Stimulated activated CD8-positive, alpha-beta memory T cell treated with anti-CD3 and anti-CD28 coated beads, Interleukin-4, amount 100 ng/mL, for 24 hours (primary cell): Measurements from ENCODE around the gene OSBPL8.
"Not testable (repeated sequence)": the region's sequence is repeated elsewhere in the genome, so short reads cannot be mapped to it uniquely, and the experiment has no call there.

Experiments used
- DNase-seq: peaks from one replicate; pipeline ENCODE4 v3.0.0-alpha.2; 2020; ENCODE audit warnings: low read depth

Gene OSBPL8

GRCh38 chr12:76529226-76529918 is 30.2 kb downstream of the OSBPL8 start:
- DNase-seq: no peak

- no peak for DNase-seq
These were observed 36.2 kb downstream of the OSBPL8 start for GRCh38 chr12:76523408-76523807.

- no peak for DNase-seq
These were observed 39.2 kb downstream of the OSBPL8 start for GRCh38 chr12:76520348-76520747.

GRCh38 chr12:76519538-76519937 is 40.0 kb downstream of the OSBPL8 start:
- no peak for DNase-seq

- no peak for DNase-seq
These were observed 40.9 kb downstream of the OSBPL8 start for GRCh38 chr12:76518699-76519098.

GRCh38 chr12:76515271-76515670 is 44.3 kb downstream of the OSBPL8 start:
- DNase-seq: no peak

- DNase-seq: not testable (repeated sequence)
These were observed 48.4 kb downstream of the OSBPL8 start for GRCh38 chr12:76511116-76511716.

- DNase-seq: no peak
These were observed 51.2 kb downstream of the OSBPL8 start for GRCh38 chr12:76508128-76508980.

- DNase-seq: no peak
These were observed 53.4 kb downstream of the OSBPL8 start for GRCh38 chr12:76506149-76506548.

- DNase-seq: no peak
These were observed 54.5 kb downstream of the OSBPL8 start for GRCh38 chr12:76505050-76505449.

GRCh38 chr12:76504606-76505005 is 55.0 kb downstream of the OSBPL8 start:
- no peak for DNase-seq

- no peak for DNase-seq
These were observed 55.6 kb downstream of the OSBPL8 start for GRCh38 chr12:76503957-76504356.

- DNase-seq: no peak
These were observed 58.2 kb downstream of the OSBPL8 start for GRCh38 chr12:76501390-76501789.

- not testable (repeated sequence) for DNase-seq
These were observed 60.4 kb downstream of the OSBPL8 start for GRCh38 chr12:76499136-76499535.

GRCh38 chr12:76495556-76495955 is 64.0 kb downstream of the OSBPL8 start:
- DNase-seq: no peak

- no peak for DNase-seq
These were observed 68.3 kb downstream of the OSBPL8 start for GRCh38 chr12:76491292-76491691.

- no peak for DNase-seq
These were observed 68.8 kb downstream of the OSBPL8 start for GRCh38 chr12:76490763-76491162.

GRCh38 chr12:76489737-76490136 is 69.8 kb downstream of the OSBPL8 start:
- DNase-seq: no peak

- no peak for DNase-seq
These were observed 73.6 kb downstream of the OSBPL8 start for GRCh38 chr12:76486011-76486410.

- DNase-seq: no peak
These were observed 78.8 kb downstream of the OSBPL8 start for GRCh38 chr12:76480796-76481195.

GRCh38 chr12:76478045-76478444 is 81.5 kb downstream of the OSBPL8 start:
- no peak for DNase-seq

- DNase-seq: not testable (repeated sequence)
These were observed 86.7 kb downstream of the OSBPL8 start for GRCh38 chr12:76472862-76473261.

- no peak for DNase-seq
These were observed 88.0 kb downstream of the OSBPL8 start for GRCh38 chr12:76471579-76471978.
